T-helper 17 cell (primary cell): ENCODE measurements around the gene KCNK4. TPM values are rescaled to one million over a fixed set of nuclear protein-coding genes. Genes with fewer than 3 reads are reported as not detected.

Source experiments
- ATAC-seq: fragments of 150-1000 bp; cut with Tn5 transposase; 2 replicates; pipeline ENCODE4 v1.10.0; 2021; ENCODE audit warnings: mild to moderate bottlenecking, moderate library complexity
- DNase-seq, 3 donors: peaks; one replicate each; pipeline versions ENCODE4 v3.0.0 to v3.0.0-alpha.2; 2020 to 2021
- H3K9me3 ChIP-seq: one replicate; pipeline ENCODE4 v1.7.0; 2013; ENCODE audit warnings: low read length, mild to moderate bottlenecking; ENCODE audit not compliant: control insufficient read depth, poor library complexity, severe bottlenecking
- H3K27ac Mint-ChIP-seq: one replicate; pipeline ENCODE4 v1.8.0; 2022; ENCODE audit warnings: mild to moderate bottlenecking, moderate library complexity, mixed read lengths
- H3K27me3 Mint-ChIP-seq: one replicate; pipeline ENCODE4 v1.8.0; 2022; ENCODE audit warnings: mixed read lengths
- H3K36me3 Mint-ChIP-seq: one replicate; pipeline ENCODE4 v1.8.0; 2022; ENCODE audit warnings: low read depth, mixed read lengths
- H3K4me1 Mint-ChIP-seq: one replicate; pipeline ENCODE4 v1.8.0; 2022; ENCODE audit warnings: mild to moderate bottlenecking, mixed read lengths
- H3K4me3 Mint-ChIP-seq: one replicate; pipeline ENCODE4 v1.8.0; 2022; ENCODE audit warnings: mild to moderate bottlenecking, moderate library complexity, mixed read lengths
- total RNA-seq, 4 donors: library from RNA in 2 of 4; stranded (reverse) in 2 of 4; gene quantifications; one replicate each; pipeline ENCODE4 v1.2.3 and lab custom pipeline; 2022 to 2026

KCNK4 gene
- total RNA-seq, 2 donors from 2014 or later = 0.50 TPM; not detected in 1

- Mint-ChIP-seq H3K27me3 (no peaks in the 10 kb centered on the region), H3K4me3 (no peak overlapping the region), H3K27ac (peak overlapping the region; percentile 86), H3K36me3 (peaks cover 5% of the 10 kb centered on the region), H3K4me1 (peaks cover 13% of the 10 kb centered on the region)
- H3K9me3 ChIP-seq = no peaks in the 10 kb centered on the region
- DNase-seq (no peak), ATAC-seq (no peak)
Observed at GRCh38 chr11:64258946-64259532, 32.1 kb upstream of the KCNK4 start.

- H3K4me1 Mint-ChIP-seq = peaks cover 13% of the 10 kb centered on the region
- no peaks in the 10 kb centered on the region for H3K27me3 Mint-ChIP-seq
- H3K36me3 Mint-ChIP-seq = peaks cover 5% of the 10 kb centered on the region
- H3K4me3 Mint-ChIP-seq = no peak overlapping the region
- DNase-seq (no peak), ATAC-seq (peak; percentile 35)
- no peaks in the 10 kb centered on the region for H3K9me3 ChIP-seq
- H3K27ac Mint-ChIP-seq = peak overlapping the region; percentile 86
Observed at GRCh38 chr11:64259533-64260067, 31.5 kb upstream of the KCNK4 start.

GRCh38 chr11:64260147-64260708 is 30.9 kb upstream of the KCNK4 start:
- H3K9me3 ChIP-seq = no peaks in the 10 kb centered on the region
- no peak for DNase-seq
- Mint-ChIP-seq H3K36me3 (peaks cover 5% of the 10 kb centered on the region), H3K27ac (peak overlapping the region; percentile 86), H3K4me3 (no peak overlapping the region), H3K27me3 (no peaks in the 10 kb centered on the region), H3K4me1 (peaks cover 13% of the 10 kb centered on the region)
- ATAC-seq = no peak

GRCh38 chr11:64261556-64262080 is 29.5 kb upstream of the KCNK4 start:
- ATAC-seq (no peak), DNase-seq (no peak)
- Mint-ChIP-seq H3K4me1 (peaks cover 13% of the 10 kb centered on the region), H3K4me3 (no peak overlapping the region), H3K36me3 (peaks cover 5% of the 10 kb centered on the region), H3K27me3 (no peaks in the 10 kb centered on the region), H3K27ac (no peak overlapping the region)
- no peaks in the 10 kb centered on the region for H3K9me3 ChIP-seq

GRCh38 chr11:64262271-64263002 is 28.7 kb upstream of the KCNK4 start:
- H3K9me3 ChIP-seq = no peaks in the 10 kb centered on the region
- Mint-ChIP-seq H3K27ac (peak overlapping the region; percentile 16), H3K4me3 (no peak overlapping the region), H3K36me3 (peaks cover 5% of the 10 kb centered on the region), H3K27me3 (no peaks in the 10 kb centered on the region), H3K4me1 (peaks cover 13% of the 10 kb centered on the region)
- no peak for ATAC-seq
- no peak for DNase-seq

- Mint-ChIP-seq H3K4me3 (no peak overlapping the region), H3K27me3 (no peaks in the 10 kb centered on the region), H3K27ac (peak overlapping the region; percentile 16), H3K36me3 (peaks cover 5% of the 10 kb centered on the region), H3K4me1 (peaks cover 16% of the 10 kb centered on the region)
- H3K9me3 ChIP-seq = no peaks in the 10 kb centered on the region
- DNase-seq (no peak), ATAC-seq (no peak)
Observed at GRCh38 chr11:64263021-64263946, 27.8 kb upstream of the KCNK4 start.

GRCh38 chr11:64263947-64264317 is 27.2 kb upstream of the KCNK4 start:
- Mint-ChIP-seq H3K4me3 (no peak overlapping the region), H3K27ac (no peak overlapping the region), H3K36me3 (peaks cover 5% of the 10 kb centered on the region), H3K4me1 (peaks cover 23% of the 10 kb centered on the region), H3K27me3 (no peaks in the 10 kb centered on the region)
- DNase-seq = no peak
- ATAC-seq = no peak
- no peaks in the 10 kb centered on the region for H3K9me3 ChIP-seq

GRCh38 chr11:64264371-64264852 is 26.7 kb upstream of the KCNK4 start:
- no peaks in the 10 kb centered on the region for H3K27me3 Mint-ChIP-seq

GRCh38 chr11:64265176-64266160 is 25.6 kb upstream of the KCNK4 start:
- no peak for DNase-seq
- Mint-ChIP-seq H3K27me3 (no peaks in the 10 kb centered on the region), H3K4me3 (no peak overlapping the region)

More at GRCh38 chr11:64264371-64264852, 26.7 kb upstream of the KCNK4 start:
- H3K4me1 Mint-ChIP-seq = peaks cover 23% of the 10 kb centered on the region
- DNase-seq = no peak
- H3K4me3 Mint-ChIP-seq = no peak overlapping the region
- no peaks in the 10 kb centered on the region for H3K9me3 ChIP-seq
- no peak for ATAC-seq
- peaks cover 3% of the 10 kb centered on the region for H3K36me3 Mint-ChIP-seq
- no peak overlapping the region for H3K27ac Mint-ChIP-seq

GRCh38 chr11:64266339-64266738 is 24.8 kb upstream of the KCNK4 start:
- peaks cover 4% of the 10 kb centered on the region for H3K36me3 Mint-ChIP-seq
- H3K27ac Mint-ChIP-seq = no peak overlapping the region

More at GRCh38 chr11:64265176-64266160, 25.6 kb upstream of the KCNK4 start:
- ATAC-seq = no peak
- peaks cover 19% of the 10 kb centered on the region for H3K4me1 Mint-ChIP-seq
- H3K27ac Mint-ChIP-seq = no peak overlapping the region
- H3K9me3 ChIP-seq = no peaks in the 10 kb centered on the region
- H3K36me3 Mint-ChIP-seq = peaks cover 4% of the 10 kb centered on the region

GRCh38 chr11:64267207-64267945 is 23.7 kb upstream of the KCNK4 start:
- Mint-ChIP-seq H3K4me3 (no peak overlapping the region), H3K4me1 (peaks cover 21% of the 10 kb centered on the region), H3K36me3 (peaks cover 4% of the 10 kb centered on the region), H3K27me3 (no peaks in the 10 kb centered on the region), H3K27ac (peak overlapping the region; percentile 99)
- no peak for DNase-seq
- H3K9me3 ChIP-seq = no peaks in the 10 kb centered on the region
- ATAC-seq = no peak

More at GRCh38 chr11:64266339-64266738, 24.8 kb upstream of the KCNK4 start:
- H3K4me1 Mint-ChIP-seq = peaks cover 21% of the 10 kb centered on the region
- no peaks in the 10 kb centered on the region for H3K27me3 Mint-ChIP-seq
- peak overlapping the region; percentile 41 for H3K4me3 Mint-ChIP-seq
- ATAC-seq (no peak), DNase-seq (no peak)
- no peaks in the 10 kb centered on the region for H3K9me3 ChIP-seq
